ENCODE data around the gene DNAL4. TPM values are rescaled to one million over a fixed set of nuclear protein-coding genes. Genes with fewer than 3 reads are reported as not detected.

Gene DNAL4
- total and polyA plus RNA-seq, 10 of the 15 experiments (the other 5 are each of a cell fraction or from before 2014, with no cell fraction given), result 0.35 to 8.5 (median 6.3) TPM; not detected in 1

GRCh38 chr22:38833061-38833460 is 39.1 kb upstream of the DNAL4 start:
- no peaks in the 10 kb centered on the region for H3K79me2 ChIP-seq (ENCODE audit: control insufficient read depth, insufficient read depth, low read length)
- intact Hi-C loops (cut with micrococcal nuclease; ENCODE audit: unreplicated experiment), result no loop called here
- no peak overlapping the region for H3K27ac ChIP-seq (ENCODE audit: control insufficient read depth, insufficient read depth)
- 0% methylated on average over 1 of the region's 3 CpGs for WGBS (ENCODE audit: insufficient coverage, insufficient replicate concordance, low lambda C conversion rate, missing lambda C conversion rate)
- in situ Hi-C loops (cut with MboI), result no loop called here
- FAIRE-seq (no peak), DNase-seq (ENCODE audit: low read depth, low spot score) (no peak), ATAC-seq (no peak)
- RAD21 ChIA-PET (ENCODE audit: unreplicated experiment), result no interaction called here
- H3K36me3 ChIP-seq (ENCODE audit: control insufficient read depth in 2 of 2, insufficient read depth in 2 of 2, low read length in 1 of 2), result no peaks in the 10 kb centered on the region
- H3K9ac ChIP-seq (ENCODE audit: control insufficient read depth, insufficient read depth, low read length), result no peak overlapping the region
- no peak overlapping the region for H3K4me3 ChIP-seq
- CTCF ChIA-PET, result interaction anchor here (0.6 kb wide), 1 partner anchor 19 kb away, joined by 4 read pairs; no protein-coding TSS in a partner anchor
- no peak overlapping the region for H3K4me2 ChIP-seq (ENCODE audit: control insufficient read depth, insufficient read depth)
- H3K27me3 ChIP-seq (replicated peaks in 1 of 2; ENCODE audit: control insufficient read depth in 2 of 2, insufficient read depth in 2 of 2, low read length in 1 of 2), result no peaks in the 10 kb centered on the region; a peak in 1 of 4 replicates
- POLR2A ChIA-PET, result no interaction called here
- no peaks in the 10 kb centered on the region for H3K9me3 ChIP-seq (replicated peaks; ENCODE audit: control insufficient read depth, insufficient read depth, low read length)
- no TSS peak for BruUV-seq (replicated peaks)
- no peaks in the 10 kb centered on the region for H4K20me1 ChIP-seq (ENCODE audit: control insufficient read depth, insufficient read depth)
- SMC1A ChIA-PET (ENCODE audit: uncharacterized antibody, unreplicated experiment), result no interaction called here
- no peaks in the 10 kb centered on the region for H3K4me1 ChIP-seq (ENCODE audit: control insufficient read depth, insufficient read depth, low read length)
- H2AFZ ChIP-seq (ENCODE audit: control insufficient read depth, low read depth, low read length), result no peak overlapping the region
- no peak for TF ChIP-seq BMI1 (IDR thresholded peaks at IDR 0.05; ENCODE audit: borderline replicate concordance)
- no peak for TF ChIP-seq SUZ12 (IDR thresholded peaks at IDR 0.05; ENCODE audit: unreplicated experiment)
- TF ChIP-seq NKRF (conservative IDR thresholded peaks at IDR 0.05), result no peak
- no peak for TF ChIP-seq EGR1 (IDR thresholded peaks at IDR 0.05; ENCODE audit: borderline replicate concordance in 1 of 2, low read depth in 2 of 2, low read length in 2 of 2)
